Thymus (tissue), 11 donors: ENCODE measurements around the gene MAGI2. TPM values are rescaled to one million over a fixed set of nuclear protein-coding genes. Genes with fewer than 3 reads are reported as not detected.
"Not testable (repeated sequence)": the region's sequence is repeated elsewhere in the genome, so short reads cannot be mapped to it uniquely, and the experiment has no call there.

Experiments
- DNase-seq, 9 donors: peaks; one replicate each; pipeline ENCODE4 v3.0.0-alpha.2; 2013; ENCODE audit warnings: low spot score in 9 of 9, low read depth in 6 of 9, missing footprints in 1 of 9
- H3K27ac ChIP-seq, 2 donors: one replicate each; pipeline ENCODE4 v1.5.1; 2013; ENCODE audit warnings: control low read depth in 1 of 2, low read depth in 1 of 2, low read length in 1 of 2, mild to moderate bottlenecking in 1 of 2, moderate library complexity in 1 of 2
- H3K27me3 ChIP-seq, 2 donors: one replicate each; pipeline ENCODE4 v1.5.1; 2013; ENCODE audit warnings: low read length in 1 of 2; ENCODE audit not compliant: control insufficient read depth in 2 of 2, insufficient read depth in 1 of 2
- H3K36me3 ChIP-seq, 2 donors: one replicate each; pipeline ENCODE4 v1.5.1; 2013; ENCODE audit warnings: low read length in 1 of 2, mild to moderate bottlenecking in 1 of 2, moderate library complexity in 1 of 2; ENCODE audit not compliant: control insufficient read depth in 2 of 2, insufficient read depth in 2 of 2
- H3K4me1 ChIP-seq, 2 donors: one replicate each; pipeline ENCODE4 v1.5.1; 2013; ENCODE audit warnings: low read length in 2 of 2; ENCODE audit not compliant: control insufficient read depth in 2 of 2, insufficient read depth in 2 of 2
- H3K4me3 ChIP-seq, 2 donors: one replicate each; pipeline ENCODE4 v1.5.1; 2013; ENCODE audit warnings: low read length in 2 of 2, control low read depth in 1 of 2, mild to moderate bottlenecking in 1 of 2
- H3K9me3 ChIP-seq, 2 donors: one replicate each; pipeline ENCODE4 v1.5.1; 2013; ENCODE audit warnings: low read length in 1 of 2, mild to moderate bottlenecking in 1 of 2; ENCODE audit not compliant: control insufficient read depth in 2 of 2, insufficient read depth in 1 of 2
- WGBS: extraction: QIAGEN DNeasy Blood & Tissue Kit; methylation state at CpG from one replicate; pipeline ENCODE4 v1.1.7; 2013; 5-methylcytosine and 5-hydroxymethylcytosine counted together
- polyA plus RNA-seq: library from polyadenylated mRNA; stranded (reverse); fragments of 200-250 nt; gene quantifications from one replicate; pipeline ENCODE4 v1.2.3, GENCODE V29; 2013
- total RNA-seq: library from RNA; stranded (reverse); fragments of 120-200 nt; gene quantifications from one replicate; pipeline ENCODE4 v1.2.4, GENCODE V29; 2013
- donor health status: healthy.

MAGI2 gene
- total and polyA plus RNA-seq, 2 donors: 0.42 to 1.7 TPM

DNA sequence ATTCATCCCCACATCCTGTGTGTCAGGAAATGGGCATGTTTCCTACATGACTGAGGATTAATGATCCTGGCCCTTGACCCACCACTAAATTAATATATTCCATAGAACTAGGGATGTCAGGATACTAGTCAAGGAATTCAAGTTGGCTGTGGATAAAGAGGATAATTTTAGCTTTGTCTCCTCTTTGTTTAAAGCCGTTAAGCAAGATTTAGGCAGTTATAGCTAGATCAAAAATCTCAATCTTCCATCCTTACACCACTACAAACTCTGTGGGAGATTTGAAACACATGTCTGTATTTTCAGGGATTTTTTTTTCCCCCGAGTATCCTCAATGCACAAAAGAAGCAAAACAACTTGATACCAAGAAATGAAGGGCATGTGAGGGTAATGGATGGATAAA lies 417.1 kb downstream of the MAGI2 start:
- Histone ChIP-seq H3K36me3 (no peaks in the 10 kb centered on the region), H3K4me1 (no peaks in the 10 kb centered on the region), H3K9me3 (no peaks in the 10 kb centered on the region), H3K27me3 (no peaks in the 10 kb centered on the region), H3K27ac (no peak overlapping the region), H3K4me3 (no peak overlapping the region)
- 89% methylated on average over 2 of the region's 2 CpGs for WGBS
- no peak for DNase-seq

DNA sequence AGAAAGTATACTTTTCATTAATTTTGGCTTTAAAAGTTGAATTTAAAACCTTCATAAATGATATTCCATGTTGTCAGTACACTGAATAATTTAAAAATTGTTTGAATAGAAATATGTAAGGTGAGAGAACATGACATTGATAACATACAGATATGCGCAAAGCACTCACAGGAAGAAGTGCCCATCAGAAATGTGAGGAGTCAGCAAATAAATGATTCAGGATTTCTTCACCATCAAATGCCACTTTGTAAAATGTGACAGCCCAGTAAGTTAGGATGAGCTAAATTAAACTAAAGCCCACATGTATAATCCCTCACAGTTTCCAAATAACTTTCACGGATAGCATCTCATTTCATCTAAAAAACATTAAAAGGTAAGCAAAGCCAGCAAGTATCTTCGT lies 417.6 kb downstream of the MAGI2 start:
- Histone ChIP-seq H3K36me3 (no peaks in the 10 kb centered on the region), H3K4me1 (no peaks in the 10 kb centered on the region), H3K4me3 (no peak overlapping the region), H3K9me3 (no peaks in the 10 kb centered on the region), H3K27me3 (no peaks in the 10 kb centered on the region), H3K27ac (no peak overlapping the region)
- 94% methylated on average over 3 of the region's 3 CpGs for WGBS
- no peak for DNase-seq

DNA sequence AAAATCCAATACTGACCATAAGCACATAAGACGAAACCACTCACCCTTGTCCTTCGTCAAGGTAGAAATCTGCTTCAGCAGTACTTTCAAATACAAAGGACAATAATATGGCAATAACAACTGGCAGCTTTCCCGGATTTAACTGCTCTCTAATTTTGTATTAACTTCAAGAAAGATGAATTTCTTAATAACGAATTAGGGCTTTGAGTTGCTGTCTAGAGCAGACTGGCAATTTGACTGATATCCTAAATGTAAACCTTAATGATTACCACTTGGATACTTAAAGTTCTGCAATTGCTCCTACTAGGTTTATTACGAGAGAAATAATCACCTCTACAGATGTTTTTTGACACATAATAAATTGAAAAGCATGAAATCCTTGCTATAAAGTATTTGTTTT lies 418.7 kb downstream of the MAGI2 start:
- no peaks in the 10 kb centered on the region for H3K9me3 ChIP-seq
- H3K4me3 ChIP-seq: no peak overlapping the region
- no peak for DNase-seq
- no peaks in the 10 kb centered on the region for H3K36me3 ChIP-seq
- no peaks in the 10 kb centered on the region for H3K4me1 ChIP-seq
- no peak overlapping the region for H3K27ac ChIP-seq
- H3K27me3 ChIP-seq: no peaks in the 10 kb centered on the region
- 92% methylated on average over 5 of the region's 5 CpGs for WGBS

DNA sequence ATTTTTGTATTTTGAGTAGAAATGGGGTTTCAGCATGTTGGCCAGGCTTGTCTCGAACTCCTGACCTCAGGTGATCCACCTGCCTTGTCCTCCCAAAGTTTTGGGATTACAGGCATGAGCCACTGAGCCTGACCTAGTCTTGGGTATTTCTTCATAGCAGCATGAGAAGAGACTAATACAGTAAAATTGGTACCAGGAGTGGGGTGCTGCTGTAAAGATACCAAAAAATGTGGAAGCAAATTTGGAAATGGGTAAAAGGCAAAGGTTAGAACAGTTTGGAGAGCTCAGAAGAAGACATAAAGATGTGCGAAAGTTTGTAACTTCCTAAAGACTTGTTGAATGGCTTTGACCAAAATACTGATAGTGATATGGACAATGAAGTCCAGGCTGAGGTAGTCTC lies 433.8 kb downstream of the MAGI2 start:
- WGBS: 79% methylated on average over 2 of the region's 2 CpGs
- not testable (repeated sequence) for DNase-seq, H3K4me1 ChIP-seq

DNA sequence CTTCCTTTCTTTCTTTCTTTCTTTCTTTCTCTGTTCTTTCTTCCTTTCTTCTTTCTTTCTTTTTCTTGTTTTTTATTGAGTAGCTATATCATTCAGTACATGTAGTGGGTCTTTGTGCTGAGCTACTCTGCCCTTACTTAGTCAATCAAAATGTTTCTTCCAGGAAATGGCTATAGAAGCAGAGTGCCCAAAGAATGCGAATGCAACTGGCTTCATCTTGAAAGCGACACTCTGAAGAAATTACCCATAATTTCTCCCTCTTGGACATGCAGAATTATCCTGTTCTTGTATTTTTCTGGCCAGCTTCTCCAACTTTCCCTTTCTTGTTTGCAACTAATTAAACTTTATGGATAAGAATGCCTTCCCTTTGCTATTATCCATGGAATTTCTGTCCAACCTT lies 441.5 kb downstream of the MAGI2 start:
- no peak overlapping the region for H3K4me3 ChIP-seq
- 83% methylated on average over 2 of the region's 2 CpGs for WGBS
- peaks cover 0 to 8% of the 10 kb centered on the region in 2 donors for H3K9me3 ChIP-seq
- no peaks in the 10 kb centered on the region for H3K36me3 ChIP-seq
- H3K4me1 ChIP-seq: no peaks in the 10 kb centered on the region
- DNase-seq: no peak
- no peaks in the 10 kb centered on the region for H3K27me3 ChIP-seq
- no peak overlapping the region for H3K27ac ChIP-seq

More for the DNA sequence above, 433.8 kb downstream of the MAGI2 start:
- H3K9me3 ChIP-seq: peaks cover 0 to 19% of the 10 kb centered on the region in 2 donors
- not testable (repeated sequence) for H3K27me3 ChIP-seq, H3K27ac ChIP-seq, H3K4me3 ChIP-seq, H3K36me3 ChIP-seq

DNA sequence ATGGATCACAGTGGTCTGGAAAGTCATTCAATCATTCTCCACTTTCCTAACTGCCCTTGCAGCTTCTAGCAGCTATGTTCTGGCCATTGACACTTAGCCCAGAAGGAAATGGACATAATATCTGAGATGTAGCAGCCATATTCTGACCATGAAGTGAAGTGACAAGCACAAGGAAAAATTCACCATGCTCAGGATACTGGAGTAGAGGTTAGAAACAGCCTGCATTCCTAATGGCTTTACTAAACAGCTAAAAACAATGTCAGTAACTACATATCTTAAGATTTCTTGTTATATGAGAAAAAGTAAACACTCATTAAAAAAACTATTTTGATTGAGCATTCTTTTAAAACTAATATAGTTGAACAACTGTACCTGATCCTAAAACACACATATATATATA lies 443.8 kb downstream of the MAGI2 start:
- Histone ChIP-seq H3K27me3 (no peaks in the 10 kb centered on the region), H3K9me3 (no peaks in the 10 kb centered on the region), H3K27ac (no peak overlapping the region), H3K4me3 (no peak overlapping the region), H3K36me3 (no peaks in the 10 kb centered on the region), H3K4me1 (no peaks in the 10 kb centered on the region)
- DNase-seq: no peak

DNA sequence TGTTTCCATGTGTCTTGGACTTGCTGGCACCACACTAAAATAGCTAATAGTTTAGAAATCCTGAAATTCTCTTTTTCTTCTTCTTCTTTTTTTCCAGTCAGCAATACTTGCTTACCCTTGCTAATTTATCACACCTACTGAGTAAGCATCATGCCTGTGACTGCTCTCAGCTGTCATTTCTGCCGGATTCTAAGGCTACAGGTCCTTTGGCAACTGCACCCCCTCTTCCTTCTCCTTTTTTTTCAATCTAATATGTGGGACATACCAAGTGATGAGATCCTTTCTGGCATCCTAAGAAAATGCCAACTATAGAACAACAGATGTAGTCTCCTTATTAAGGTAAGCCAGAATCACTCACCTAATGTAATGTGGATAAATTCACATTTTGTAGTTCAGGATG lies 444.7 kb downstream of the MAGI2 start:
- Histone ChIP-seq H3K36me3 (no peaks in the 10 kb centered on the region), H3K4me1 (no peaks in the 10 kb centered on the region), H3K9me3 (no peaks in the 10 kb centered on the region), H3K27me3 (no peaks in the 10 kb centered on the region), H3K27ac (no peak overlapping the region), H3K4me3 (no peak overlapping the region)
- no peak for DNase-seq
- 62% methylated on average over 1 of the region's 1 CpG for WGBS

DNA sequence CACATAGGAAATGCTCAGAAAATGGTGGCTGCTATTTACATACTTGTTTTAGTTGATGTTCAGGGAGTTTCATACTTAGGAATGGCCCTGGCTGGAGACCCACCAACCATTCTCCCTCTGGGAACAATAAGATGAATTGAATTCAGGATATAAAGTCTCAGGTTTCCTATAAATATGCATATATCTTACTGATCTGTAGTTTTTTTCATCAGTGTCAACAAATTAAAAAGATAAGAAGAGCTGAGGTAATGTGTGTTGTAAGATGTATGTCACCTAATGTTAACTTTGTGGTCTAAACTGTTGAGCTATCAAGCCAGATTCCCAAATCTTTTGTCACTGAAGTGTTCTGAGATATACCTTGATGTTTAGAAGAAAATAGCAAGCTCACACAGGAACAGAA lies 457.5 kb downstream of the MAGI2 start:
- Histone ChIP-seq H3K4me3 (no peak overlapping the region), H3K27ac (no peak overlapping the region)
- no peak for DNase-seq

DNA sequence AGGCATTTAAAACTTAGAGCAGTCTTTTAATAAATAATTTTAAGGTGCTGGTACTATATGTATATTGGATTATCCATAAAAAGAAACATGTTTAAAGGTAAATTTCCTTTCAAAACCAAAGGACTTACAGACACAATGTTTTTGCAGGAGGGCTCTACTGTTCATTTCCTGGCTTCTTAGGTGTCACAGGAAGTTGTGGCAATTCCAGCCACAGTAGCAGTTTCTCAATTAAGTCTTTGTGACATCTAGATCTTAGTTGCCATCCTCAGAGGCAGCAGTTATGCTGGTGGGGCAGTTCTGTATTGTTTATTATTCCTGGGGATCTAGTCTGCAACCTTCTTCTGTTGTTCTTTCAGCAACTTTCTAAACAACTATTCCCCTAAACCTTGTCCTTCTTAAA lies 460.1 kb downstream of the MAGI2 start:
- Histone ChIP-seq H3K27me3 (no peaks in the 10 kb centered on the region), H3K9me3 (no peaks in the 10 kb centered on the region), H3K27ac (no peak overlapping the region), H3K4me1 (no peaks in the 10 kb centered on the region), H3K4me3 (no peak overlapping the region), H3K36me3 (no peaks in the 10 kb centered on the region)
- no peak for DNase-seq

More for the DNA sequence above, 457.5 kb downstream of the MAGI2 start:
- Histone ChIP-seq H3K36me3 (no peaks in the 10 kb centered on the region), H3K4me1 (no peaks in the 10 kb centered on the region), H3K27me3 (no peaks in the 10 kb centered on the region), H3K9me3 (no peaks in the 10 kb centered on the region)

DNA sequence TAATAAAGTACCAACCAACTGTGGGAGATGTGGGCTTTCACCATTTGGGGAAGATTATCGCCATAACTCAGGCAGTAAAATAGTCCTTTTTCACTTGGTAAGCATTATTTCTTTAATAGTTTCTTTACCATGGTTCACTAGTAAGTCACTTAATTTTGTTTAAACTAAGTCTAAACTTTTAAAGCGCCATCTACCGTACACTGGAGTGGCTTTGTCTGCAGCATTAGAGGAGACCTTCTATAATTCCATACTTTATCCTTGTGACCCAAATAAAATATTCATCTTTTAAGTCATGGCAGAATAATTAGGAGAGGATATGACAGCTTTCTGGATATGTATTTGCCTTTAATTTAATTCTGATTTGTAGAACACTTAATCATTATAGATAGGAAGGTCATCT lies 468.0 kb downstream of the MAGI2 start:
- 93% methylated on average over 3 of the region's 3 CpGs for WGBS
- H3K9me3 ChIP-seq: no peaks in the 10 kb centered on the region
- H3K27me3 ChIP-seq: no peaks in the 10 kb centered on the region
- H3K4me1 ChIP-seq: no peaks in the 10 kb centered on the region
- no peaks in the 10 kb centered on the region for H3K36me3 ChIP-seq
- no peak overlapping the region for H3K27ac ChIP-seq
- H3K4me3 ChIP-seq: no peak overlapping the region
- no peak for DNase-seq
